ENCODE measurements around the gene KRT15. TPM values are rescaled to one million over a fixed set of nuclear protein-coding genes. Genes with fewer than 3 reads are reported as not detected.

The KRT15 gene
- polyA plus RNA-seq, 3 donors: 0.03 TPM; not detected in 2

DNA sequence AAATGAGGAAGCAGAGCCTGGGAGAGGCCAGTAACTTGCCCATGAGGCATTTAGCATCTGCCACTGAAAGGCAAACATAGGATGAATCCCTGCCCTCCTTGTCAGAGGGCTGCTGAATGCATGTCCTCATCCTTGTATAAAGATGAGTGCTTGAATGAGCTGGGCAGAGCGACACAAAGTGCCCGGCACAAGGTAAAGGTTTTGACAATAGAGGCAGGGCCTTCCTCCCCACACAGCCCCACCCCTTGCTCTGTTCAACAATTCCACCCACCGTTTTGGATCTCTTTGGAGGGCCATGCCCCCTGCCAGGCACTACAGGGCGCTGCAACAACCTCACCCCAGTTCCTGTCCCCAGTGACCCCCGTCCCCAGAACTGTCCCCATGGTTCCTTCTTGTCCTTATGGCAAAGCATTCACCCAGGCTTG lies 10.8 kb upstream of the KRT15 start:
- peaks cover 56 to 86% (median 74%) of the 10 kb centered on the region in 3 donors for H3K27me3 Mint-ChIP-seq (ENCODE audit: low read depth in 3 of 3)

DNA sequence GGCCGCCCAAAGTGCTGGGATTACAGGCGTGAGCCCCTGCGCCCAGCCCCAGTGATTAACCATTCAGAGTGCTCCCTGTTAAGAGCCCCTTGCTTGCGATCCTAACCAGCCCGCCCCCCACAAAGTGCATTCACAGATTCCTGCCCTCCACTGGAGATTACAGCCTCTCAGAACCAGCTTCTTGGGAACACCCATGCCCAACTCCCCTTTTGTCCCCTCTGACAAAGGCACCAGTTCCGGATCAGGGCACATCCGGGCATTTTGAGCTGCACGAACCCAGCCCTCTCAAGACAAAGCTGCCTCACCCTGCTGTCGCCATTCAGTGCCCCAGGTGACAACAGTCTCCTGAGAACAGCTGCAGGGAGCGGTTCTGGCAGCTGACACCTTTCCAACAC lies 10.3 kb upstream of the KRT15 start:
- Histone ChIP-seq H3K27ac (ENCODE audit: low read depth in 1 of 2, low read length in 2 of 2) (no peak overlapping the region), H3K36me3 (replicated peaks in 1 of 2; ENCODE audit: control insufficient read depth in 1 of 2, insufficient read depth in 2 of 2, low read length in 2 of 2) (no peaks in the 10 kb centered on the region), H3K79me2 (ENCODE audit: insufficient read depth, low read length) (no peaks in the 10 kb centered on the region), H3K4me3 (replicated peaks in 1 of 3; ENCODE audit: low read depth in 2 of 3, low read length in 3 of 3) (no peak overlapping the region), H4K20me1 (ENCODE audit: insufficient read depth, low read length) (no peaks in the 10 kb centered on the region), H3K4me2 (replicated peaks; ENCODE audit: extremely low read depth, low read length, poor library complexity, severe bottlenecking) (no peak overlapping the region), H3K4me1 (ENCODE audit: control insufficient read depth in 1 of 2, insufficient read depth in 2 of 2, low read length in 2 of 2) (peaks cover 6 to 10% of the 10 kb centered on the region in 2 donors), H3K9me3 (replicated peaks in 1 of 2; ENCODE audit: control insufficient read depth in 1 of 2, insufficient read depth in 1 of 2, low read length in 2 of 2) (peaks cover 0 to 21% of the 10 kb centered on the region in 2 donors), H3K27me3 (ENCODE audit: control insufficient read depth in 2 of 2, insufficient read depth in 2 of 2, low read length in 2 of 2) (peaks cover 39 to 74% of the 10 kb centered on the region in 2 donors), H2AFZ (ENCODE audit: insufficient read depth, low read depth, low read length, poor library complexity, severe bottlenecking) (no peak overlapping the region), H3K9ac (ENCODE audit: insufficient read depth, low read length, poor library complexity, severe bottlenecking) (no peak overlapping the region)
- 50% methylated on average over 10 of the region's 10 CpGs for WGBS (ENCODE audit: insufficient coverage)
- peaks cover 58 to 86% (median 72%) of the 10 kb centered on the region in 3 donors for H3K27me3 Mint-ChIP-seq (ENCODE audit: low read depth in 3 of 3)
- H3K4me3 Mint-ChIP-seq: peak overlapping the region in 1 of 2 donors; percentile 82
- peaks cover 0 to 15% (median 7%) of the 10 kb centered on the region in 7 donors for H3K9me3 Mint-ChIP-seq
- TF ChIP-seq, protein P1, sequence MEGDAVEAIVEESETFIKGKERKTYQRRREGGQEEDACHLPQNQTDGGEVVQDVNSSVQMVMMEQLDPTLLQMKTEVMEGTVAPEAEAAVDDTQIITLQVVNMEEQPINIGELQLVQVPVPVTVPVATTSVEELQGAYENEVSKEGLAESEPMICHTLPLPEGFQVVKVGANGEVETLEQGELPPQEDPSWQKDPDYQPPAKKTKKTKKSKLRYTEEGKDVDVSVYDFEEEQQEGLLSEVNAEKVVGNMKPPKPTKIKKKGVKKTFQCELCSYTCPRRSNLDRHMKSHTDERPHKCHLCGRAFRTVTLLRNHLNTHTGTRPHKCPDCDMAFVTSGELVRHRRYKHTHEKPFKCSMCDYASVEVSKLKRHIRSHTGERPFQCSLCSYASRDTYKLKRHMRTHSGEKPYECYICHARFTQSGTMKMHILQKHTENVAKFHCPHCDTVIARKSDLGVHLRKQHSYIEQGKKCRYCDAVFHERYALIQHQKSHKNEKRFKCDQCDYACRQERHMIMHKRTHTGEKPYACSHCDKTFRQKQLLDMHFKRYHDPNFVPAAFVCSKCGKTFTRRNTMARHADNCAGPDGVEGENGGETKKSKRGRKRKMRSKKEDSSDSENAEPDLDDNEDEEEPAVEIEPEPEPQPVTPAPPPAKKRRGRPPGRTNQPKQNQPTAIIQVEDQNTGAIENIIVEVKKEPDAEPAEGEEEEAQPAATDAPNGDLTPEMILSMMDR (IDR thresholded peaks at IDR 0.05): no peak
- peaks cover 15% of the 10 kb centered on the region for H3K4me1 Mint-ChIP-seq
- H3K27ac Mint-ChIP-seq: peak overlapping the region in 2 of 7 donors; percentile 42 to 60
- DNase-seq: no peak
- intact Hi-C loops (cut with micrococcal nuclease): no loop called here
- H3K36me3 Mint-ChIP-seq: peaks cover 2 to 3% of the 10 kb centered on the region in 2 donors

More for the DNA sequence above, 10.8 kb upstream of the KRT15 start:
- no peaks in the 10 kb centered on the region for H3K36me3 ChIP-seq (replicated peaks in 1 of 2; ENCODE audit: control insufficient read depth in 1 of 2, insufficient read depth in 2 of 2, low read length in 2 of 2)
- peaks cover 0 to 21% of the 10 kb centered on the region in 2 donors for H3K9me3 ChIP-seq (replicated peaks in 1 of 2; ENCODE audit: control insufficient read depth in 1 of 2, insufficient read depth in 1 of 2, low read length in 2 of 2)
- H3K4me3 ChIP-seq (replicated peaks in 1 of 3; ENCODE audit: low read depth in 2 of 3, low read length in 3 of 3): no peak overlapping the region
- H3K4me1 ChIP-seq (ENCODE audit: control insufficient read depth in 1 of 2, insufficient read depth in 2 of 2, low read length in 2 of 2): peaks cover 6 to 10% of the 10 kb centered on the region in 2 donors
- peak overlapping the region in 1 of 2 donors; percentile 82 for H3K4me3 Mint-ChIP-seq
- no peak overlapping the region for H2AFZ ChIP-seq (ENCODE audit: insufficient read depth, low read depth, low read length, poor library complexity, severe bottlenecking)
- TF ChIP-seq, protein P1 (IDR thresholded peaks at IDR 0.05): no peak
- H3K79me2 ChIP-seq (ENCODE audit: insufficient read depth, low read length): no peaks in the 10 kb centered on the region
- H3K9me3 Mint-ChIP-seq: peaks cover 0 to 15% (median 7%) of the 10 kb centered on the region in 7 donors
- intact Hi-C loops (cut with micrococcal nuclease): no loop called here
- peak overlapping the region in 2 of 7 donors; percentile 18 to 24 for H3K27ac Mint-ChIP-seq
- peaks cover 2 to 3% of the 10 kb centered on the region in 2 donors for H3K36me3 Mint-ChIP-seq
- H3K4me1 Mint-ChIP-seq: peaks cover 15% of the 10 kb centered on the region
- no peak overlapping the region for H3K4me2 ChIP-seq (replicated peaks; ENCODE audit: extremely low read depth, low read length, poor library complexity, severe bottlenecking)
- no peak overlapping the region for H3K27ac ChIP-seq (ENCODE audit: low read depth in 1 of 2, low read length in 2 of 2)
- DNase-seq: peak in 1 of 3 donors; percentile 5
- H4K20me1 ChIP-seq (ENCODE audit: insufficient read depth, low read length): no peaks in the 10 kb centered on the region
- peaks cover 39 to 73% of the 10 kb centered on the region in 2 donors for H3K27me3 ChIP-seq (ENCODE audit: control insufficient read depth in 2 of 2, insufficient read depth in 2 of 2, low read length in 2 of 2)
- 78% methylated on average over 4 of the region's 5 CpGs for WGBS (ENCODE audit: insufficient coverage)
- no peak overlapping the region for H3K9ac ChIP-seq (ENCODE audit: insufficient read depth, low read length, poor library complexity, severe bottlenecking)
